ENCODE data around the gene ELAVL4. TPM values are rescaled to one million over a fixed set of nuclear protein-coding genes. Genes with fewer than 3 reads are reported as not detected.

The ELAVL4 gene
- total RNA-seq, 2 experiments from 2014 or later: not detected

- Mint-ChIP-seq H3K4me1 (ENCODE audit: low read depth) (no peaks in the 10 kb centered on the region), H3K9me3 (ENCODE audit: insufficient read depth) (no peaks in the 10 kb centered on the region), H3K27ac (no peak overlapping the region), H3K36me3 (ENCODE audit: low read depth) (no peaks in the 10 kb centered on the region), H3K27me3 (ENCODE audit: low read depth) (no peaks in the 10 kb centered on the region), H3K4me3 (no peak overlapping the region)
- DNase-seq: no peak
- ChIA-PET POLR2A (no interaction called here), CTCF (no interaction called here)
- ATAC-seq: no peak
Measured at GRCh38 chr1:50193002-50193401, 84.3 kb downstream of the ELAVL4 start.

- Mint-ChIP-seq H3K27ac (no peak overlapping the region), H3K9me3 (ENCODE audit: insufficient read depth) (no peaks in the 10 kb centered on the region), H3K4me3 (no peak overlapping the region), H3K4me1 (ENCODE audit: low read depth) (no peaks in the 10 kb centered on the region), H3K36me3 (ENCODE audit: low read depth) (no peaks in the 10 kb centered on the region), H3K27me3 (ENCODE audit: low read depth) (no peaks in the 10 kb centered on the region)
- ATAC-seq (no peak), DNase-seq (no peak)
- ChIA-PET POLR2A (no interaction called here), CTCF (no interaction called here)
Measured at GRCh38 chr1:50195205-50195604, 86.5 kb downstream of the ELAVL4 start.

- Mint-ChIP-seq H3K4me3 (no peak overlapping the region), H3K9me3 (ENCODE audit: insufficient read depth) (no peaks in the 10 kb centered on the region), H3K27ac (no peak overlapping the region), H3K36me3 (ENCODE audit: low read depth) (no peaks in the 10 kb centered on the region), H3K27me3 (ENCODE audit: low read depth) (no peaks in the 10 kb centered on the region), H3K4me1 (ENCODE audit: low read depth) (no peaks in the 10 kb centered on the region)
- CTCF ChIA-PET: no interaction called here
- no peak for DNase-seq
- ATAC-seq: no peak
- POLR2A ChIA-PET: no interaction called here
Measured at GRCh38 chr1:50196081-50196480, 87.4 kb downstream of the ELAVL4 start.

GRCh38 chr1:50197216-50197615 lies 88.5 kb downstream of the ELAVL4 start:
- POLR2A ChIA-PET: no interaction called here
- no peaks in the 10 kb centered on the region for H3K9me3 Mint-ChIP-seq (ENCODE audit: insufficient read depth)
- ATAC-seq: no peak
- no peak overlapping the region for H3K4me3 Mint-ChIP-seq
- CTCF ChIA-PET: no interaction called here
- no peaks in the 10 kb centered on the region for H3K36me3 Mint-ChIP-seq (ENCODE audit: low read depth)
- DNase-seq: no peak
- H3K4me1 Mint-ChIP-seq (ENCODE audit: low read depth): no peaks in the 10 kb centered on the region
- H3K27ac Mint-ChIP-seq: no peak overlapping the region
- H3K27me3 Mint-ChIP-seq (ENCODE audit: low read depth): no peaks in the 10 kb centered on the region

GRCh38 chr1:50208315-50208714 lies 99.6 kb downstream of the ELAVL4 start:
- ATAC-seq (no peak), DNase-seq (no peak)
- Mint-ChIP-seq H3K27me3 (ENCODE audit: low read depth) (peaks cover 1% of the 10 kb centered on the region), H3K27ac (no peak overlapping the region), H3K4me3 (no peak overlapping the region), H3K36me3 (ENCODE audit: low read depth) (no peaks in the 10 kb centered on the region), H3K9me3 (ENCODE audit: insufficient read depth) (no peaks in the 10 kb centered on the region), H3K4me1 (ENCODE audit: low read depth) (no peaks in the 10 kb centered on the region)
- ChIA-PET CTCF (no interaction called here), POLR2A (no interaction called here)

- Mint-ChIP-seq H3K36me3 (ENCODE audit: low read depth) (no peaks in the 10 kb centered on the region), H3K27ac (no peak overlapping the region), H3K4me1 (ENCODE audit: low read depth) (no peaks in the 10 kb centered on the region), H3K9me3 (ENCODE audit: insufficient read depth) (no peaks in the 10 kb centered on the region), H3K27me3 (ENCODE audit: low read depth) (peaks cover 1% of the 10 kb centered on the region), H3K4me3 (no peak overlapping the region)
- no peak for ATAC-seq
- DNase-seq: no peak
- POLR2A ChIA-PET: no interaction called here
- CTCF ChIA-PET: no interaction called here
Measured at GRCh38 chr1:50208756-50209155, 100.0 kb downstream of the ELAVL4 start.

- no peaks in the 10 kb centered on the region for H3K9me3 Mint-ChIP-seq (ENCODE audit: insufficient read depth)
- DNase-seq (no peak), ATAC-seq (no peak)
- POLR2A ChIA-PET: no interaction called here
- CTCF ChIA-PET: no interaction called here
- peaks cover 1% of the 10 kb centered on the region for H3K27me3 Mint-ChIP-seq (ENCODE audit: low read depth)
- H3K27ac Mint-ChIP-seq: no peak overlapping the region
- no peaks in the 10 kb centered on the region for H3K36me3 Mint-ChIP-seq (ENCODE audit: low read depth)
- H3K4me3 Mint-ChIP-seq: no peak overlapping the region
- H3K4me1 Mint-ChIP-seq (ENCODE audit: low read depth): no peaks in the 10 kb centered on the region
Measured at GRCh38 chr1:50209749-50210148, 101.0 kb downstream of the ELAVL4 start.

GRCh38 chr1:50213505-50213904 lies 104.8 kb downstream of the ELAVL4 start:
- Mint-ChIP-seq H3K27me3 (ENCODE audit: low read depth) (no peaks in the 10 kb centered on the region), H3K4me1 (ENCODE audit: low read depth) (no peaks in the 10 kb centered on the region), H3K4me3 (no peak overlapping the region), H3K27ac (no peak overlapping the region), H3K9me3 (ENCODE audit: insufficient read depth) (no peaks in the 10 kb centered on the region), H3K36me3 (ENCODE audit: low read depth) (no peaks in the 10 kb centered on the region)
- no peak for ATAC-seq
- ChIA-PET POLR2A (no interaction called here), CTCF (no interaction called here)
- DNase-seq: no peak

- DNase-seq: no peak
- POLR2A ChIA-PET: no interaction called here
- Mint-ChIP-seq H3K27me3 (ENCODE audit: low read depth) (no peaks in the 10 kb centered on the region), H3K9me3 (ENCODE audit: insufficient read depth) (no peaks in the 10 kb centered on the region), H3K36me3 (ENCODE audit: low read depth) (no peaks in the 10 kb centered on the region), H3K4me1 (ENCODE audit: low read depth) (no peaks in the 10 kb centered on the region), H3K4me3 (no peak overlapping the region), H3K27ac (no peak overlapping the region)
- no peak for ATAC-seq
- CTCF ChIA-PET: no interaction called here
Measured at GRCh38 chr1:50214717-50215116, 106.0 kb downstream of the ELAVL4 start.

GRCh38 chr1:50218344-50219120 lies 109.8 kb downstream of the ELAVL4 start:
- no peak for DNase-seq
- H3K27me3 Mint-ChIP-seq (ENCODE audit: low read depth): no peaks in the 10 kb centered on the region
- H3K9me3 Mint-ChIP-seq (ENCODE audit: insufficient read depth): no peaks in the 10 kb centered on the region
- ChIA-PET CTCF (no interaction called here), POLR2A (no interaction called here)
- no peaks in the 10 kb centered on the region for H3K4me1 Mint-ChIP-seq (ENCODE audit: low read depth)
- no peak overlapping the region for H3K4me3 Mint-ChIP-seq
- no peaks in the 10 kb centered on the region for H3K36me3 Mint-ChIP-seq (ENCODE audit: low read depth)
- H3K27ac Mint-ChIP-seq: no peak overlapping the region
- ATAC-seq: no peak

- ChIA-PET POLR2A (no interaction called here), CTCF (no interaction called here)
- Mint-ChIP-seq H3K4me1 (ENCODE audit: low read depth) (no peaks in the 10 kb centered on the region), H3K27ac (no peak overlapping the region), H3K4me3 (no peak overlapping the region), H3K27me3 (ENCODE audit: low read depth) (no peaks in the 10 kb centered on the region), H3K9me3 (ENCODE audit: insufficient read depth) (peaks cover 3% of the 10 kb centered on the region), H3K36me3 (ENCODE audit: low read depth) (no peaks in the 10 kb centered on the region)
- ATAC-seq (no peak), DNase-seq (no peak)
Measured at GRCh38 chr1:50228871-50229384, 120.2 kb downstream of the ELAVL4 start.

GRCh38 chr1:50231209-50231608 lies 122.5 kb downstream of the ELAVL4 start:
- no peak for ATAC-seq
- POLR2A ChIA-PET: no interaction called here

GRCh38 chr1:50232336-50232735 lies 123.6 kb downstream of the ELAVL4 start:
- no peak for DNase-seq
- Mint-ChIP-seq H3K4me1 (ENCODE audit: low read depth) (no peaks in the 10 kb centered on the region), H3K4me3 (no peak overlapping the region), H3K36me3 (ENCODE audit: low read depth) (no peaks in the 10 kb centered on the region), H3K27ac (no peak overlapping the region), H3K9me3 (ENCODE audit: insufficient read depth) (no peaks in the 10 kb centered on the region), H3K27me3 (ENCODE audit: low read depth) (no peaks in the 10 kb centered on the region)
- POLR2A ChIA-PET: no interaction called here
- no peak for ATAC-seq
- CTCF ChIA-PET: no interaction called here

More at GRCh38 chr1:50231209-50231608, 122.5 kb downstream of the ELAVL4 start:
- no peak for DNase-seq
- Mint-ChIP-seq H3K27ac (no peak overlapping the region), H3K36me3 (ENCODE audit: low read depth) (no peaks in the 10 kb centered on the region), H3K27me3 (ENCODE audit: low read depth) (no peaks in the 10 kb centered on the region), H3K4me1 (ENCODE audit: low read depth) (no peaks in the 10 kb centered on the region), H3K9me3 (ENCODE audit: insufficient read depth) (peaks cover under 1% of the 10 kb centered on the region), H3K4me3 (no peak overlapping the region)
- CTCF ChIA-PET: no interaction called here

Data from activated CD8-positive, alpha-beta T cell treated with anti-CD3 and anti-CD28 coated beads, Interleukin-2, amount 10 ng/mL, durations not matched to agents 7 days and 5 days (primary cell).